ENCODE results near the gene PRPF19. TPM values are rescaled to one million over a fixed set of nuclear protein-coding genes. Genes with fewer than 3 reads are reported as not detected.

Gene PRPF19
- total RNA-seq, 8 experiments from 2014 or later: 58.6 to 136 (median 91.2) TPM

- Histone ChIP-seq H3K4me1 (replicated peaks in 1 of 2) (peaks cover 0 to 7% of the 10 kb centered on the region in 2 donors), H3K27ac (no peak overlapping the region), H3K4me3 (no peak overlapping the region)
- 0% methylated on average over 1 of the region's 18 CpGs; no CpG with 5 or more reads in 9 of the 10 experiments for WGBS, 10 experiments
- ATAC-seq (replicated peaks in 6 of 8): peak in 1 of 8 experiments; percentile 12
- in situ Hi-C loops (cut with MboI; ENCODE audit: low pct_unique_long_range_greater_than_20kb in 2 of 9, low sequenced_read_pairs in 9 of 9, unreplicated experiment in 9 of 9): no loop called here
Measured at GRCh38 chr11:60936467-60937143, 30.2 kb upstream of the PRPF19 start.

GRCh38 chr11:60935676-60936442 is 29.5 kb upstream of the PRPF19 start:
- Histone ChIP-seq H3K4me1 (replicated peaks in 1 of 2) (peaks cover 0 to 7% of the 10 kb centered on the region in 2 donors), H3K4me3 (no peak overlapping the region), H3K27ac (no peak overlapping the region)
- peak in 1 of 8 experiments; percentile 27 for ATAC-seq (replicated peaks in 6 of 8)
- in situ Hi-C loops (cut with MboI; ENCODE audit: low pct_unique_long_range_greater_than_20kb in 2 of 9, low sequenced_read_pairs in 9 of 9, unreplicated experiment in 9 of 9): no loop called here
- WGBS, 10 experiments: 84 to 100% (median 100%) methylated on average over 1 to 10 of the region's 27 CpGs; no CpG with 5 or more reads in 7 of the 10 experiments

DNA sequence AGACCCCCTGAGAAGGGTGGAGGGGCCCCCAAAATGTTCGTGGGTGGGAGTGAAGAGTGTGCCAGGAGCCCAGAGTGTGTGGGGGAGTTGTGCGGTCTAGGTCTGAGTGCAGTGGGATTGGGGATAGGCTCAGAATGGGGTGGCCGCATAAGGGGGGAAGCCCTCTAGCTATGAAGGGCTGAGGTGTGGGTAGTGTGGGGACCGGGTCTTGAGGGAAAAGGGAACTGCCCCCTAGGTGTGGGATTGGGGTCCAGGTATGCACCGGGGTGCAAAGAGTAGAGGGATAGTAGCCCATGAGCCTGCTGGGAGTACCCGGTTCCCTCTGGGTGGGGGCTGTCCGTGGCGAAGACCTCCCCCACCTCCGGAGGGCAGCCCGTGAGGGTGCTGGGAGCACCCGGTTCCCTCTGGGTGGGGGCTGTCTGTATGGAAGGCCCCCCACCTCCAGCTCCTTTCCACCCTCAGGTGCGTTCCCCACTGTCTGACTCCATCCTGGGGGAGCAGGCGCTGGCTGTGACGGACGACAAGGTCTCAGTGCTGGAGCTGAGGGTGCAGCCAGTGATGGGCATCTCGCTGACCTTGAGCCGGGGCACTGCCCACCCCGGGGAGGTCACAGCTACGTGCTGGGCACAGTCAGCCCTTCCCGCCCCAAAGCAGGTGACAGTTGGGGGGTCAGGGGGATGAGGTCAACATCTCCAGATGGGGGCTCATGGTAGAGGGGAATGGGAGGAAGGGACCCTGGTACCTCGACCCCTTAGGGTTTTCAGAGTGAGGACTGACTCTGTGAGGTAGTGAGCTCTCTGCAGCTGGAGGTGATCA is 28.6 kb upstream of the PRPF19 start:
- Histone ChIP-seq H3K27ac (no peak overlapping the region), H3K4me1 (replicated peaks in 1 of 2) (peaks cover 0 to 7% of the 10 kb centered on the region in 2 donors), H3K4me3 (no peak overlapping the region)
- 83 to 93% methylated on average over 1 to 3 of the region's 21 CpGs; no CpG with 5 or more reads in 8 of the 10 experiments for WGBS, 10 experiments
- in situ Hi-C loops (cut with MboI; ENCODE audit: low pct_unique_long_range_greater_than_20kb in 2 of 9, low sequenced_read_pairs in 9 of 9, unreplicated experiment in 9 of 9): no loop called here
- no peak for ATAC-seq (replicated peaks in 6 of 8)

GRCh38 chr11:60934124-60934789 is 27.9 kb upstream of the PRPF19 start:
- in situ Hi-C loops (cut with MboI; ENCODE audit: low pct_unique_long_range_greater_than_20kb in 2 of 9, low sequenced_read_pairs in 9 of 9, unreplicated experiment in 9 of 9): no loop called here
- Histone ChIP-seq H3K4me3 (no peak overlapping the region), H3K27ac (no peak overlapping the region), H3K4me1 (replicated peaks in 1 of 2) (peaks cover 0 to 7% of the 10 kb centered on the region in 2 donors)
- ATAC-seq (replicated peaks in 6 of 8): no peak
- 59 to 100% (median 93%) methylated on average over 1 to 13 of the region's 57 CpGs; no CpG with 5 or more reads in 3 of the 10 experiments for WGBS, 10 experiments

GRCh38 chr11:60933416-60934123 is 27.2 kb upstream of the PRPF19 start:
- Histone ChIP-seq H3K4me3 (no peak overlapping the region), H3K4me1 (replicated peaks in 1 of 2) (peaks cover 0 to 3% of the 10 kb centered on the region in 2 donors), H3K27ac (no peak overlapping the region)
- in situ Hi-C loops (cut with MboI; ENCODE audit: low pct_unique_long_range_greater_than_20kb in 2 of 9, low sequenced_read_pairs in 9 of 9, unreplicated experiment in 9 of 9): no loop called here
- 84 to 100% (median 93%) methylated on average over 3 to 24 of the region's 37 CpGs; no CpG with 5 or more reads in 4 of the 10 experiments for WGBS, 10 experiments
- no peak for ATAC-seq (replicated peaks in 6 of 8)

- in situ Hi-C loops (cut with MboI; ENCODE audit: low pct_unique_long_range_greater_than_20kb in 2 of 9, low sequenced_read_pairs in 9 of 9, unreplicated experiment in 9 of 9): no loop called here
- Histone ChIP-seq H3K27ac (no peak overlapping the region), H3K4me3 (no peak overlapping the region), H3K4me1 (replicated peaks in 1 of 2) (no peaks in the 10 kb centered on the region)
- ATAC-seq (replicated peaks in 6 of 8): peak in 3 of 8 experiments; percentile 58 to 85 (median 75)
- 50 to 100% (median 80%) methylated on average over 1 to 3 of the region's 5 CpGs; no CpG with 5 or more reads in 1 of the 10 experiments for WGBS, 10 experiments
Measured at GRCh38 chr11:60932605-60933356, 26.4 kb upstream of the PRPF19 start.

- Histone ChIP-seq H3K4me3 (no peak overlapping the region), H3K4me1 (replicated peaks in 1 of 2) (no peaks in the 10 kb centered on the region), H3K27ac (no peak overlapping the region)
- in situ Hi-C loops (cut with MboI; ENCODE audit: low pct_unique_long_range_greater_than_20kb in 2 of 9, low sequenced_read_pairs in 9 of 9, unreplicated experiment in 9 of 9): no loop called here
- 76 to 100% (median 90%) methylated on average over 1 to 4 of the region's 9 CpGs; no CpG with 5 or more reads in 5 of the 10 experiments for WGBS, 10 experiments
- no peak for ATAC-seq (replicated peaks in 6 of 8)
Measured at GRCh38 chr11:60931917-60932316, 25.5 kb upstream of the PRPF19 start.

GRCh38 chr11:60930394-60930793 is 24.0 kb upstream of the PRPF19 start:
- Histone ChIP-seq H3K27ac (no peak overlapping the region), H3K4me1 (replicated peaks in 1 of 2) (peaks cover 7 to 10% of the 10 kb centered on the region in 2 donors), H3K4me3 (no peak overlapping the region)
- in situ Hi-C loops (cut with MboI; ENCODE audit: low pct_unique_long_range_greater_than_20kb in 2 of 9, low sequenced_read_pairs in 9 of 9, unreplicated experiment in 9 of 9): no loop called here
- WGBS, 10 experiments: 67 to 100% (median 100%) methylated on average over 1 to 2 of the region's 4 CpGs; no CpG with 5 or more reads in 7 of the 10 experiments
- ATAC-seq (replicated peaks in 6 of 8): no peak

DNA sequence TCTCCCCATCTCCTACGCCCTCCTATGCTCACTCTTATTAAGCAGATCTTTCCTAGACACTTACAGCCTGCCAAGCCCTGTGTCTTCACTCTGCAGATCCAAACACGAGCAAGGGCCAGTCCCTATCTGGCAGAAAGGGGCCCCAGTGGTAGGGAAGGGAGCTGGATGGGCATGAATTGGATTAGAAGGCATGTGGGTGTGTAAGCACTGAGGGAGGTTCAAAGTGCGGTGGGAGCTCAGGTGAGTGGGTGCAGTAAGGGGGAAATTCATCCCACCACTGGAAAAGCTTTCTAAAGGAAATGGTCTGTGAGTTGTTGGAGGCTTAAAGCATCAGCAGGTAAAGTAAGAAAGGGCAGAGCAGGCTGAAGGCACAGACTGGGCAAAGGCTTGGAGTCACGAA is 23.4 kb upstream of the PRPF19 start:
- in situ Hi-C loops (cut with MboI; ENCODE audit: low pct_unique_long_range_greater_than_20kb in 2 of 9, low sequenced_read_pairs in 9 of 9, unreplicated experiment in 9 of 9): no loop called here
- Histone ChIP-seq H3K4me1 (replicated peaks in 1 of 2) (peaks cover 7 to 10% of the 10 kb centered on the region in 2 donors), H3K27ac (no peak overlapping the region), H3K4me3 (no peak overlapping the region)
- 43 to 100% (median 82%) methylated on average over 1 to 3 of the region's 4 CpGs; no CpG with 5 or more reads in 4 of the 10 experiments for WGBS, 10 experiments
- no peak for ATAC-seq (replicated peaks in 6 of 8)

DNA sequence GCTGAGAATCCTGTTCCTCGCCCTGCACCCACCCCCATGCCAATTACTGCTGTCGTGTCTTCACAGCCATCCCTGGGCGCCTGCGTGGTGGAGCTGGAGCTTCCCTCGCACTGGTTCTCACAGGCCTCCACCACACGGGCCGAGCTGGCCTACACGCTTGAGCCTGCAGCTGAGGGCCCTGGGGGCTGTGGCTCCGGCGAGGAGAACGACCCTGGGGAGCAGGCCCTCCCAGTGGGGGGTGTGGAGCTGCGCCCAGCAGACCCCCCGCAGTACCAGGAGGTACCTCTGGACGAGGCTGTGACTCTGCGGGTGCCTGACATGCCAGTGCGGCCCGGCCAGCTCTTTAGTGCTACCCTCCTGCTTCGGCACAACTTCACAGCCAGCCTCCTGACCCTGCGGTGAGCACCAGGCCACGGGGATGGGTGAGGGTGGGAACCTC is 22.2 kb upstream of the PRPF19 start:
- in situ Hi-C loops (cut with MboI; ENCODE audit: low pct_unique_long_range_greater_than_20kb in 2 of 9, low sequenced_read_pairs in 9 of 9, unreplicated experiment in 9 of 9): no loop called here
- no peak for ATAC-seq (replicated peaks in 6 of 8)
- Histone ChIP-seq H3K4me3 (no peak overlapping the region), H3K4me1 (replicated peaks in 1 of 2) (peaks cover 12 to 15% of the 10 kb centered on the region in 2 donors), H3K27ac (no peak overlapping the region)
- 94 to 100% (median 100%) methylated on average over 1 to 7 of the region's 20 CpGs; no CpG with 5 or more reads in 7 of the 10 experiments for WGBS, 10 experiments

- no peak overlapping the region for H3K27ac ChIP-seq
- no peak for ATAC-seq (replicated peaks in 6 of 8)
- WGBS, 10 experiments: 80 to 100% (median 100%) methylated on average over 1 to 3 of the region's 16 CpGs; no CpG with 5 or more reads in 6 of the 10 experiments
- in situ Hi-C loops (cut with MboI; ENCODE audit: low pct_unique_long_range_greater_than_20kb in 2 of 9, low sequenced_read_pairs in 9 of 9, unreplicated experiment in 9 of 9): no loop called here
- H3K4me3 ChIP-seq: no peak overlapping the region
- peaks cover 13 to 16% of the 10 kb centered on the region in 2 donors for H3K4me1 ChIP-seq (replicated peaks in 1 of 2)
Measured at GRCh38 chr11:60927600-60927999, 21.2 kb upstream of the PRPF19 start.
